Activated CD4-positive, alpha-beta T cell treated with anti-CD3 and anti-CD28 coated beads, Interleukin-2, Interleukin-6, amounts not matched to agents 100 ng/mL and 50 ng/mL, durations not matched to agents 16 hours and 8 hours (primary cell): Measurements from ENCODE around the gene SDE2.
"Not testable (repeated sequence)": the region's sequence is repeated elsewhere in the genome, so short reads cannot be mapped to it uniquely, and the experiment has no call there.

Experiments
- DNase-seq: peaks from one replicate; pipeline ENCODE4 v3.0.0-alpha.2; 2020

The SDE2 gene

GRCh38 chr1:225973158-225973557 lies 26.0 kb downstream of the SDE2 start:
- no peak for DNase-seq

- no peak for DNase-seq
These were observed 26.6 kb downstream of the SDE2 start for GRCh38 chr1:225972344-225973152.

- DNase-seq, result not testable (repeated sequence)
These were observed 28.5 kb downstream of the SDE2 start for GRCh38 chr1:225970592-225971157.

- DNase-seq, result not testable (repeated sequence)
These were observed 29.4 kb downstream of the SDE2 start for GRCh38 chr1:225969751-225970150.

GRCh38 chr1:225965231-225965630 lies 33.9 kb downstream of the SDE2 start:
- DNase-seq, result no peak

- DNase-seq, result no peak
These were observed 35.2 kb downstream of the SDE2 start for GRCh38 chr1:225963735-225964530.

GRCh38 chr1:225962440-225962975 lies 36.6 kb downstream of the SDE2 start:
- peak; percentile 73 for DNase-seq

- DNase-seq, result no peak
These were observed 37.3 kb downstream of the SDE2 start for GRCh38 chr1:225961659-225962439.

- no peak for DNase-seq
These were observed 41.1 kb downstream of the SDE2 start for GRCh38 chr1:225958041-225958440.

- DNase-seq, result no peak
These were observed 44.4 kb downstream of the SDE2 start for GRCh38 chr1:225954753-225955152.

- no peak for DNase-seq
These were observed 45.8 kb downstream of the SDE2 start for GRCh38 chr1:225953315-225953714.

- DNase-seq, result no peak
These were observed 48.1 kb downstream of the SDE2 start for GRCh38 chr1:225950905-225951497.

- DNase-seq, result no peak
These were observed 50.1 kb downstream of the SDE2 start for GRCh38 chr1:225949041-225949440.

- DNase-seq, result no peak
These were observed 52.3 kb downstream of the SDE2 start for GRCh38 chr1:225946803-225947202.

GRCh38 chr1:225946082-225946620 lies 53.0 kb downstream of the SDE2 start:
- DNase-seq, result no peak

GRCh38 chr1:225945564-225945963 lies 53.6 kb downstream of the SDE2 start:
- DNase-seq, result no peak

- no peak for DNase-seq
These were observed 54.2 kb downstream of the SDE2 start for GRCh38 chr1:225944951-225945350.

- no peak for DNase-seq
These were observed 54.8 kb downstream of the SDE2 start for GRCh38 chr1:225944387-225944786.

GRCh38 chr1:225943582-225943981 lies 55.6 kb downstream of the SDE2 start:
- no peak for DNase-seq

GRCh38 chr1:225942574-225942973 lies 56.6 kb downstream of the SDE2 start:
- no peak for DNase-seq

GRCh38 chr1:225941942-225942222 lies 57.3 kb downstream of the SDE2 start:
- no peak for DNase-seq
